Measurements from ENCODE around the gene IRF4. TPM values are rescaled to one million over a fixed set of nuclear protein-coding genes. Genes with fewer than 3 reads are reported as not detected.
A peak's percentile ranks its signal among the peaks of the same experiment; 100 is the strongest.

The IRF4 gene
- 2.0 TPM for total RNA-seq
- polyA plus RNA-seq: 0.30 TPM

- WGBS: under 1% methylated on average over 82 of the region's 82 CpGs
- Histone ChIP-seq H3K4me1 (ENCODE audit: insufficient read depth) (peaks cover 3% of the 10 kb centered on the region), H3K4me3 (ENCODE audit: low read depth, low read length) (peak within 1 kb of the TSS; percentile 33), H3K27ac (ENCODE audit: low read depth) (no peak within 1 kb of the TSS), H3K36me3 (ENCODE audit: insufficient read depth) (no peaks in the 10 kb centered on the region)
- DNase-seq (ENCODE audit: extremely low spot score): no peak
Observed at GRCh38 chr6:391559-392440, at the start of gene IRF4. Gene IRF4 (plus strand): TSS chr6:391752. CDS start chr6:393153, 1,401 bp downstream.

- WGBS: 80% methylated on average over 16 of the region's 16 CpGs
- Histone ChIP-seq H3K27ac (ENCODE audit: low read depth) (no peak overlapping the region), H3K4me3 (ENCODE audit: low read depth, low read length) (no peak overlapping the region), H3K4me1 (ENCODE audit: insufficient read depth) (no peaks in the 10 kb centered on the region), H3K36me3 (ENCODE audit: insufficient read depth) (no peaks in the 10 kb centered on the region)
- DNase-seq (ENCODE audit: extremely low spot score): no peak
Observed at GRCh38 chr6:341914-342831, 49.4 kb upstream of the IRF4 start.

GRCh38 chr6:342832-343179 lies 48.7 kb upstream of the IRF4 start:
- Histone ChIP-seq H3K4me3 (ENCODE audit: low read depth, low read length) (no peak overlapping the region), H3K4me1 (ENCODE audit: insufficient read depth) (no peaks in the 10 kb centered on the region), H3K27ac (ENCODE audit: low read depth) (no peak overlapping the region), H3K36me3 (ENCODE audit: insufficient read depth) (no peaks in the 10 kb centered on the region)
- 88% methylated on average over 8 of the region's 8 CpGs for WGBS
- DNase-seq (ENCODE audit: extremely low spot score): no peak

GRCh38 chr6:343226-343935 lies 48.2 kb upstream of the IRF4 start:
- no peaks in the 10 kb centered on the region for H3K36me3 ChIP-seq (ENCODE audit: insufficient read depth)
- no peaks in the 10 kb centered on the region for H3K4me1 ChIP-seq (ENCODE audit: insufficient read depth)
- 83% methylated on average over 10 of the region's 10 CpGs for WGBS
- no peak overlapping the region for H3K27ac ChIP-seq (ENCODE audit: low read depth)
- no peak overlapping the region for H3K4me3 ChIP-seq (ENCODE audit: low read depth, low read length)
- no peak for DNase-seq (ENCODE audit: extremely low spot score)

- peaks cover 2% of the 10 kb centered on the region for H3K36me3 ChIP-seq (ENCODE audit: insufficient read depth)
- 89% methylated on average over 20 of the region's 20 CpGs for WGBS
- no peak overlapping the region for H3K27ac ChIP-seq (ENCODE audit: low read depth)
- H3K4me3 ChIP-seq (ENCODE audit: low read depth, low read length): no peak overlapping the region
- H3K4me1 ChIP-seq (ENCODE audit: insufficient read depth): no peaks in the 10 kb centered on the region
- DNase-seq (ENCODE audit: extremely low spot score): no peak
Observed at GRCh38 chr6:343960-344815, 47.4 kb upstream of the IRF4 start.

- 81% methylated on average over 8 of the region's 8 CpGs for WGBS
- Histone ChIP-seq H3K27ac (ENCODE audit: low read depth) (no peak overlapping the region), H3K4me3 (ENCODE audit: low read depth, low read length) (no peak overlapping the region), H3K36me3 (ENCODE audit: insufficient read depth) (peaks cover 2% of the 10 kb centered on the region), H3K4me1 (ENCODE audit: insufficient read depth) (no peaks in the 10 kb centered on the region)
- DNase-seq (ENCODE audit: extremely low spot score): no peak
Observed at GRCh38 chr6:344816-345340, 46.7 kb upstream of the IRF4 start.

GRCh38 chr6:345747-346385 lies 45.7 kb upstream of the IRF4 start:
- 88% methylated on average over 17 of the region's 17 CpGs for whole genome bisulfite sequencing
- Histone ChIP-seq H3K4me3 (ENCODE audit: low read depth, low read length) (no peak overlapping the region), H3K36me3 (ENCODE audit: insufficient read depth) (peaks cover 2% of the 10 kb centered on the region), H3K4me1 (ENCODE audit: insufficient read depth) (no peaks in the 10 kb centered on the region), H3K27ac (ENCODE audit: low read depth) (no peak overlapping the region)
- DNase-seq (ENCODE audit: extremely low spot score): no peak

GRCh38 chr6:346386-347030 lies 45.0 kb upstream of the IRF4 start:
- 82% methylated on average over 10 of the region's 10 CpGs for WGBS
- no peak for DNase-seq (ENCODE audit: extremely low spot score)
- H3K4me3 ChIP-seq (ENCODE audit: low read depth, low read length): no peak overlapping the region
- peaks cover 2% of the 10 kb centered on the region for H3K36me3 ChIP-seq (ENCODE audit: insufficient read depth)
- no peaks in the 10 kb centered on the region for H3K4me1 ChIP-seq (ENCODE audit: insufficient read depth)
- no peak overlapping the region for H3K27ac ChIP-seq (ENCODE audit: low read depth)

- no peak for DNase-seq (ENCODE audit: extremely low spot score)
- H3K4me3 ChIP-seq (ENCODE audit: low read depth, low read length): no peak overlapping the region
- H3K36me3 ChIP-seq (ENCODE audit: insufficient read depth): peaks cover 2% of the 10 kb centered on the region
- 87% methylated on average over 4 of the region's 4 CpGs for WGBS
- no peak overlapping the region for H3K27ac ChIP-seq (ENCODE audit: low read depth)
- H3K4me1 ChIP-seq (ENCODE audit: insufficient read depth): no peaks in the 10 kb centered on the region
Observed at GRCh38 chr6:347232-347631, 44.3 kb upstream of the IRF4 start.

GRCh38 chr6:347951-348859 lies 43.3 kb upstream of the IRF4 start:
- no peak overlapping the region for H3K4me3 ChIP-seq (ENCODE audit: low read depth, low read length)
- 94% methylated on average over 27 of the region's 27 CpGs for WGBS
- DNase-seq (ENCODE audit: extremely low spot score): no peak
- H3K27ac ChIP-seq (ENCODE audit: low read depth): no peak overlapping the region
- H3K4me1 ChIP-seq (ENCODE audit: insufficient read depth): no peaks in the 10 kb centered on the region
- H3K36me3 ChIP-seq (ENCODE audit: insufficient read depth): peaks cover 2% of the 10 kb centered on the region

- DNase-seq (ENCODE audit: extremely low spot score): no peak
- WGBS: 90% methylated on average over 21 of the region's 21 CpGs
- H3K36me3 ChIP-seq (ENCODE audit: insufficient read depth): peaks cover 2% of the 10 kb centered on the region
Observed at GRCh38 chr6:348860-349396, 42.6 kb upstream of the IRF4 start.

More at GRCh38 chr6:348860-349396, 42.6 kb upstream of the IRF4 start:
- no peaks in the 10 kb centered on the region for H3K4me1 ChIP-seq (ENCODE audit: insufficient read depth)
- no peak overlapping the region for H3K4me3 ChIP-seq (ENCODE audit: low read depth, low read length)
- no peak overlapping the region for H3K27ac ChIP-seq (ENCODE audit: low read depth)
